Stimulated activated CD8-positive, alpha-beta memory T cell treated with anti-CD3 and anti-CD28 coated beads, Interleukin-4, amount 100 ng/mL, for 48 hours (primary cell): Measurements from ENCODE around the gene TNFAIP8.

Source experiments
- DNase-seq: peaks from one replicate; pipeline ENCODE4 v3.0.0-alpha.2; 2020

Gene TNFAIP8

DNA sequence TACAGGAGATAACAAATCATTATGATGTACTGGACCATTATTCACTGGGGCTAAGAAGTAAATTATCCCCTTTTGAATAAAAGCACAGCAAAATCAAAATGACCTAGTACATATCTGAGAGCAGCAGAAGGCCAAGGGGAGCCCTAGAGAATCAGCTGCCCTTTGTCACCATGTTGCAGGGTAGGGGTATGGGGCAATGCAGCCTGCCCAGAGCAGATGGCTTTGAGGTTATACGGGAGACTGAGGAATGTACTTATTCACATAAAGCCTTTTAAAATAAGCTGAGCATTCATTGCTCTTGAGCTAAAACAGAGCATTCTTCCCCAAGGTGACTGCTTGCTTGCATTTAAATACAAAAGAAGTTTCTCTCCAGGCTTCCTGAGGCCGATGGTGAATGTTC, 2.6 kb upstream of the TNFAIP8 start:
- no peak for DNase-seq

DNA sequence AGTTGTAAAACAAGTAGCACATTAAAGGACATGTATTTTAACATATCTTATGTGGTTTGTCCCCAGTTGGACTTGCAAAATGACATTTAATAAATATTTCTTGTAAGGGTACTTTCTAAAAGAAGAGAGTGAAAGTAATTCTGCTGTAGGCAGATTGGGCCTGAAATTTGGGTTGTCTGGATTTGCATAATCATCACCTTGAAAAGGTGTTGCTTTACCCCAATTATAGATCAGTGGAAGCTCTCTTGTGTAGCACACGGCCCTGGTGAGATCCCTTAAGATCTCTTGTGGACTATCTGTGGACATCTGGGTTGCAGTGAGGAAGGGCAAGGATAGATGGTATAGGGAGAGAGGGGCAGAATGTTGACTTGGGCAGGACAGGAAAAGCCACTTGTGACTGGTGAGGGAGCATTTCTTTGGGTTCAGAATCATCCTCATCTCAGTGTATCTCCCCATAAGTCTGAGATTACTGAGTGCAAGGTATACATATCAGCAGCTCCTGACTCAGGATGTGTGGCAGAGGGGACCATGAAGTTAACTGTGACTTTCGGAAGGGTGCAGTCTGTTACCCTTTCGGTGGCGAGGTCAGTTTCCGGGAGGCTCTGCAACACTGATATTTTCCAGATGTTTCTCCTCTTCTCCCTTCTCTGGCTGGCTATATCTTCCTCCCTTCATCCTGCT, 2.0 kb upstream of the TNFAIP8 start:
- no peak for DNase-seq

- DNase-seq, result no peak
Measured at GRCh38 chr5:119354537-119355243, 1.1 kb upstream of the TNFAIP8 start.

- DNase-seq, result peak; percentile 65
Measured at GRCh38 chr5:119355244-119355638, 578 bp upstream of the TNFAIP8 start.

DNA sequence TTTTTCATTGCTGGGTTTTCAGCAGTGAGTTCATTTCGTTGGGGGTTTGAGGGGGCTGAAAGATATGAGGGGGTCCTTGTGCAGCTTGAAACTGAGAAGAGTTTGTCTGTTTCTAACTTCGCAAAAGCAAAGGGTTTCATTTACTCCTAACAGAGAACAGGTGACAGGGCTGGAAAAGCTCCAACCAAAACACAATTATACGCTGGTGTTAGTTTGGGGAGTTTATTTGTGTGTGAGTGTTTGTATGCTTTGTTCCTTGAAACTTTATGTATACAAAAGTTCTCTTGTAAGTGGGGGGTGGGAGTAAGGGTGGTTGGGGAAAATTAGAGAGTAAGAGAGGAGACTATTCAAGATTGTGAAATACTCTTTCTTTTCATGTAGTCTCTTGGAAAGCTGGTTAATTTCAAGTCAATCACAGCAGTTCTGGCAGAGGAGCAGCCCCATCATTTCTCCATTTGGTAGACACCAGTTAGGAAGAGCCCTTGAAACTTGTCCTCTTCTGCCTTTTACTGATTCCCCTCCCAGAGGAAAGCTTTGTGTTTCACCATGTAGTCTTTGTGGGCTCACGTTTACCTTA, 881 bp downstream of the TNFAIP8 start:
- no peak for DNase-seq

- no peak for DNase-seq
Measured at GRCh38 chr5:119357270-119357669, 1.5 kb downstream of the TNFAIP8 start.

DNA sequence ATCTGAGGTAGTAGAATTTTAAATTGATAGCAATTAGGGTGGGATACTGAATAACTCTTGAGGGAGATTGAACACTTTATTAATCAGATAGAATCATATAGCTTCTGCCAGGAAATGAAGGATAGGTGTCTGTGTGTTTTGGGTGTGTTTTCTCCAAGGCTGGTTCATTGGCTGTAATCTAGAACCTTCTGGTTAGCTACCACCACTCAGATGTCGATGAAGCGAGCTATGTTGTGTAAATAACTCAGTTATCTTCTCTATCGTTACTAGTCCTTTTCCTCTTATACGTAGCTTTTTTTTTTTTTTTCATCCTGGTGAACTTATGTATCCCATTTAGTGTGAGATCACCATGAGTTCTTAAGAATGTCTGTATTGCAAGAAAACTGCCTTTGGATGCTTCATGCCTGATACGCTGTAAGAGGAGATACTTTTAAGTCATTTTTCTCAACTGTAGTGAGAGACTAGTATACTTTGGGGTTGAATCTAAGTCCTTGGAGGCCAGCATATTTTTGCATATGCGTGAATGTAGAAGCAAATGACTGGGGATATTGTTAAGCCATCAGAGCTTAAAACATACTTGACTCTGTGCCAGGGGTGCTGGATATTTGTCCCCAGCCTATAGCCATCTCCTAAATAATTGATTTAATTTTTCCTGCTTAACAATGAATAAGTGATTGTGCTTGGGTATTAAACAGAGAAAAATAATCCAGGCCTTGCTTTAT, 2.1 kb downstream of the TNFAIP8 start:
- no peak for DNase-seq

DNA sequence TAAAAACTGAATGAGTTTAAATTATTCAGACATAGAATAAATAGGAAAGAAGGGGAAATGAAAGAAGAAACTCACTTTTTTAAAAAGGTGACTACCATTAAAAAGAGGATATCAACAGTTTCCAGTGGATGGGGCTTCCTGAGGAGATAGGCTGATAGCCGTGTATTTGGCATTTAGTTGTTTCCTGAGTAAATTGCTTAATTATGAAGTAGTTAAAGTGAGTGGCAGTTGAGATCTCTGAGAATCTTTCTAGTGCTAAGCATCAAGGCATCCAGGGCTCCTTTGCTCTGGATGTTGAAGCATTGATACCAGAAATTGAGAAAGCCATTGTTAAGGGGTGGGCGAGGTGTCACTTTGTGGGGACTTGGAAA, 2.7 kb downstream of the TNFAIP8 start:
- no peak for DNase-seq

DNA sequence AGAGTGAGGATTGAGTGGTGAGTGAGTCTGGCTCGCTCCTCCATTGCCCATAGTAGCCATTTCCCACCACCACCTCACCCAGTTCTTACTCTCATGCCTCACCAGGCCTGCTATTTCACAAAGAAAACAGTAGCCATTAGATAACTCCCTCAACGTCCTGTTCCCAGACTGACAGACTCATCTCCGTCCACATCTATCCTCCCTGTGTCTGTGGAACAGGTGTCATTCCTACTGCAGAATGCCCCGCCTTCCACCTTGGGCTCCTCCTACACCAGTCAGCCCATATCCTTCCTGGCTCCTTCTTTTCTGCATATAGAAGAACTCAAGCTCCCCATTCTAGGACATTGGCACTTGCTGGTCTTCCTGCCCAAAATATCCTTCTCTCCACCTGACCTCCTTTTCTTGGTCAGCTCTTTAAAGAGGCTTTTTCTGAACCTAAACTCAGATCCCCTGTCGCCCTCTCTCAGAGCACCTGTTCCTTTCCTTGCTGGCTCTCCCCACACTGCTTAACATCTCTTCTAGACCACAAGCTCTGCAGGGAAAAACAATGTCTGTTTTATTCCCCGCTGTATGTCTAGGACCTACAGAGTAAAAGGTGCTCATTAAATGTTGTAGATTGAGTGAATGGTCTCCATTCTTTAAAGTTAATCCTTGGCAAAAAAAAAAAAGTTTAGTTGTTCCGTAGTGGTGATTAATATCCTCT, 3.2 kb downstream of the TNFAIP8 start:
- no peak for DNase-seq

DNA sequence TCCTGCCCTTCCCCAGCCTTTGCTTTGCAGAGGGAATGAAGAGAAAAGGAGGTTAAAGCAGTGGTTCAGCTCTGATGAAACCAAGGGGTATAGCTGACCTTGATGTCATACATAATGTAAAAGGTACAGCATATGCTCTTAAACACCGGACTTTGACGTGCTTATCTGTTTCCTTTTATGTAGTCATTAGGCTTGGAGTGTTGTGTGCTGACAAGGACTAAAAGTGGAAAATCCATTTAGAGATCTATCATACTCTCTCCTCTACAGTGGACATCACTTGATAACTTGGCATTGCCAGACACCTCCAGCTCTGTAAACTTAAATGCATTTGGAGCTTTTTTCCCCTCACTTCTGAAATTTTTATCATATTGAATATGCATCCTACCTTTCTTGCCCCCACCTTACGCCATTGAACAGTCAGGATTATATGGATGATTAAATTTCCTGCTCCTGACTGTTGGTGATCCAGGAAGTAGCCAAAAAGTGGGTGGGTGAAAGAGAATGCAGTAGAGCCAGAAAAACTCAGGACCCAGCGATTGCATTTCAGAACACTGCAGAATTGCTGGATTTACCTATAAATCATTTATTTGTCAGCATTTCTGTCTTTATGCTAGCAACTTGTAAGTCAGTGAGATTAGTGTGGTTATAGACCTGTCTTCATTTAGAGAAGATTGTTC, 4.1 kb downstream of the TNFAIP8 start:
- DNase-seq, result no peak

DNA sequence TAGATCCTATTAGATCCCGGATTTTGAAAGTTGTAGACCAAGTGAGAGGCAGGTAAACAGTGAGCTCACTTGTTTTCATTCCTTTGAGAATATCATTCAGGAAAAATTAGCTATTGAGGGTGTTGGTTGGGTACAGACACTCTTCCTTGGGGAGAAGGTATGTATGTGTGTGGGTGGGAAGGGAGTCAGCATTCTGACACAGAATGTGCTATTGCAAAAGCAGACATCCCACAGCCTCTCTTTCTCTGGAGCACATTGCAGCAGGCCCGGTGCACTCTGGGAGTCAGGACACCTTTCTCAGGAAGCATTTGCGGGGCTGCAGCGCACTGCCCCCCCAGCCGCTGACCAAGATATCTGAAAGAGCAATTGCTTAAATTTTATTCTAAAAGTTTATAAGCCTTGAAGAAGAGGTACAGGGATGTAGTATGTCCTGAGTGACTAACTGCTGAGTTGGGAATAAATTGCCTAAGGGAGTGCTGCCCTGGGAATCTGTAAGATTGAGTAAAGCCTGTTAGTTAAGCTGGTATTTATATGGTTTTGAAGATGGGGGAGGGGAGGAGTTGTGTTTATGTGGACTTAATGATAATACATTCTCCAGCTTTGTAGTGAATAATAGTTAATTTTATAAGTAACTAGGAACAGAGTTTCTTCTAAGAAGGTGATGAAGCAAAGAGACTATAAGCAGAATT, 5.2 kb downstream of the TNFAIP8 start:
- DNase-seq, result no peak

- DNase-seq, result no peak
Measured at GRCh38 chr5:119361594-119362125, 5.8 kb downstream of the TNFAIP8 start.

GRCh38 chr5:119362714-119363113, 6.9 kb downstream of the TNFAIP8 start:
- DNase-seq, result no peak

DNA sequence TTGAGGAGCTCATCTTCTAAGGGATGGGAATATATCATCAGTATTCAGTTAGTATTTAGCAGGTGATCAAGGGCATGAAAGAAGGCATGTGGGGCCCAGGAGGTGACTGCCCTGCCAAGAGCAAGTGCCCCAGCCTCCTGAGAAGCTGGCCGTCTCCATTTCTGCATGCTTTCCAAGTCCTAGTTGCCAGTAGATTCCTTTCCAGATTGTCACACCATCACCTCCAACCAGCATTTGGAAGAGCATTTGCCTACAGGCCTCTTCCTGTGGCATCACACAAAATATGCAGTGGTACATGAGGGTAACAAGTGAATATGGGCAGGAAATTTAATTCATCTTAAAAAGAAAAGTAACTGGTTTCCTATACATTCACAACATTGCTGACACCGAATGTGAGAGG, 7.5 kb downstream of the TNFAIP8 start:
- no peak for DNase-seq

- DNase-seq, result no peak
Measured at GRCh38 chr5:119363936-119364335, 8.1 kb downstream of the TNFAIP8 start.

DNA sequence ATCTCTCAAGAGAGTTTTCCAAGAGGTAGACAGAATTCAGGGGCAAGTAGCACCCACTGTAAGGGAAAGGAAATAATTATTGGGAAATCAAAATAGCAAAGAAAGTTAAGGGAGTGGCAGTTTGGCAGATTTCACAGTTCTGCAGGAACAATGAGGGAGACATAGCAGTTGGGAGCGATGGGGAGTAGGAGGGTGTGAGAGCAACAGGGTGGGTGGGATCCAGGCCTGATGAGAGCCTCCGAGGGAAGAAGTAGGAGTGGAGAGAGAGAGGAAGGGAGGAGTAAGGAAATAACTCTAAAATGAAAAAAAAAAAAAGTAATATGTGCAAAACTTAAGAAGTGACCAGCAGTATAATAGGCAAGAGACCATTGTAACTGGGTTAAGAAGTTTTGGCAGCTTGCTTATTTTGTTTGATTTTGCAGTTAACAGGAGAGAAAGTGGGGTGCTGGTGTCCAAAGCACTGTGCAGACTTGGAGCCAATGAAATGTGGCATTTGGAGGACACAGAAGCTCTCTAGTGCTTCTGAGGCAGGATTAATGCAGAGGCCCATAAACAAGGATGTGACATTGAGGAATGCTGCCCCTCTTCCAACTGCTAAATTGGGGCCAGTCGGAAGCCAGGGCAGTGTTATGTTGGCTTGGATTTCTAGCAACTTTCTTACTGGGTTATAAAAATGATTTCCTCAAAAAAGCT, 10.2 kb downstream of the TNFAIP8 start:
- no peak for DNase-seq

GRCh38 chr5:119366540-119366881, 10.7 kb downstream of the TNFAIP8 start:
- no peak for DNase-seq

DNA sequence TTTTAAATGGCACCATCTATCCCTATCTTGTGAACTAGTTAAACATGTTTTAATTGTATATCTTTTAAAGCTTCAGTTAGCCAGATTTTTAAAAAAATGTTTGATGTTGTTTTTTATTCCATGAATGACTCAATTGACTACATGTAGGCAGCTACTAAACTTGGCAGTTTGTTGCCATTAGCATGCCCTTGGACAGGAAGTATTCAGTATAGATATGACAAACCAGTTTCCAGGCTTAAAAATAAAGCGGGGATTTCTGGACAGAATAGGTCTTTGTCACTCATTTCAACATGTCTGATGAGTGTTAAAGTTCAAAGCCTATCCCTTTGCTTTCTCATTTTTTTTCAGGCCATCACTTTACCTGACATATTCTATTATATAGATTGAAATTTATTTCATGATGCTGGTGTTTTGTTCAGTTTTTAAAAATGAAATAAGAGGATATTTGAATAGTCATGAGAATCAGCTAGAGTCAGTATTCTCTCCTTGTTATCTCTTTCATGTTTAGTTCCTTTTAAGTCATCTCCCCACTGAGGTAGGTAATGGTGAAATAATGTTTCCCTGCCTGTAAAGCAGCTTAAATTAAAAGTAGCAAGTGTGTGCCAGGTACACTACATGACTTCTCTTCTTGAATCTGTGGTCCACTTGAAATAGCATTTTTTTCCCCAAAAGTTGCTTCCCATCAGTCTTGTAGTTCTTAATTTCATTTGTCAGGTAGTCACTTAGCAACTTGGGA, 11.9 kb downstream of the TNFAIP8 start:
- no peak for DNase-seq

- no peak for DNase-seq
Measured at GRCh38 chr5:119368238-119368630, 12.4 kb downstream of the TNFAIP8 start.

DNA sequence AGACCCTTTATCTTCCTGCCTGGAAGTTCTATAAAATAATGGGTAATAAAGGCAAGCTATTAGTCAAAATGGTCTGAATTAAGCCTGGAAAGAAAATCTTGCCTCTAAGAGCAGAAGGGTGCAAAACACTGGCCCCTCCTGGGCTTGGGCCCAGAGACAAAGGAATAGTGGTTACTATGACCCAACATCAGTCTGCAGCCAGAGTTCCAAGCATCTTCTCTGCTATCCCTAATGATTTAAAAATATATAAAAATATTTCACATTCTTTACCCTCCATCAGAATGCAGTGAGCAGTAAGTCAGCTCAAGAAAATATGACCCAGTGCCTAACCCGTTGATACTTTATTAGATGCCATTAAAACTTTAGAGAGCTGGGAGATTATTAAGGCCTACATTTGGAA, 14.7 kb downstream of the TNFAIP8 start:
- no peak for DNase-seq
